ENCODE data around the gene PTCH1. TPM values are rescaled to one million over a fixed set of nuclear protein-coding genes. Genes with fewer than 3 reads are reported as not detected.

PTCH1 gene
- total RNA-seq, 1 donor from 2014 or later: 33.3 TPM

DNA sequence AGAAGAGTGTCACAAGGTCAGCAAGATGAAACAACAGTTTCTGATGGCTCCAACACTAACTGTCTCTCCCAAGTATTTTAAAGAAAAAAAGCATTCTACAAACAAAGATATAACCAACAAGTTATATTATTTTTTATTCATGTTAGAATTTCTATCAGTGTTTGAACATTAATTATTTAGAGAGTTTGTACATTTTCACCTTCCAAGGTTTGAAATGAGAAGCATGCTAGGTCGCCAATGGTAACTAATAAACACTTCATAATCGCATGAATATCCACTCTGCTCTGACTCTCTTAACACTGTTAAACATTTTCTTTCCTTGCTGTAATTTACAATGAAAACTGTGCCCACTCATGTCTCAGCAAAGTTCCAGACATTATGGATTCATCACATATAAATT is 73.5 kb downstream of the PTCH1 start:
- H3K4me1 ChIP-seq: no peaks in the 10 kb centered on the region
- no peak overlapping the region for H3K4me3 ChIP-seq
- H3K27me3 ChIP-seq (ENCODE audit: low read depth): no peaks in the 10 kb centered on the region
- intact Hi-C loops (cut with DNase I): no loop called here
- no peak for DNase-seq
- peaks cover 41% of the 10 kb centered on the region for H3K36me3 ChIP-seq
- TF ChIP-seq, protein P1, sequence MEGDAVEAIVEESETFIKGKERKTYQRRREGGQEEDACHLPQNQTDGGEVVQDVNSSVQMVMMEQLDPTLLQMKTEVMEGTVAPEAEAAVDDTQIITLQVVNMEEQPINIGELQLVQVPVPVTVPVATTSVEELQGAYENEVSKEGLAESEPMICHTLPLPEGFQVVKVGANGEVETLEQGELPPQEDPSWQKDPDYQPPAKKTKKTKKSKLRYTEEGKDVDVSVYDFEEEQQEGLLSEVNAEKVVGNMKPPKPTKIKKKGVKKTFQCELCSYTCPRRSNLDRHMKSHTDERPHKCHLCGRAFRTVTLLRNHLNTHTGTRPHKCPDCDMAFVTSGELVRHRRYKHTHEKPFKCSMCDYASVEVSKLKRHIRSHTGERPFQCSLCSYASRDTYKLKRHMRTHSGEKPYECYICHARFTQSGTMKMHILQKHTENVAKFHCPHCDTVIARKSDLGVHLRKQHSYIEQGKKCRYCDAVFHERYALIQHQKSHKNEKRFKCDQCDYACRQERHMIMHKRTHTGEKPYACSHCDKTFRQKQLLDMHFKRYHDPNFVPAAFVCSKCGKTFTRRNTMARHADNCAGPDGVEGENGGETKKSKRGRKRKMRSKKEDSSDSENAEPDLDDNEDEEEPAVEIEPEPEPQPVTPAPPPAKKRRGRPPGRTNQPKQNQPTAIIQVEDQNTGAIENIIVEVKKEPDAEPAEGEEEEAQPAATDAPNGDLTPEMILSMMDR (IDR thresholded peaks at IDR 0.05): no peak
- no peak overlapping the region for H3K27ac ChIP-seq
- H3K9me3 ChIP-seq: no peaks in the 10 kb centered on the region
- no peak for ATAC-seq

DNA sequence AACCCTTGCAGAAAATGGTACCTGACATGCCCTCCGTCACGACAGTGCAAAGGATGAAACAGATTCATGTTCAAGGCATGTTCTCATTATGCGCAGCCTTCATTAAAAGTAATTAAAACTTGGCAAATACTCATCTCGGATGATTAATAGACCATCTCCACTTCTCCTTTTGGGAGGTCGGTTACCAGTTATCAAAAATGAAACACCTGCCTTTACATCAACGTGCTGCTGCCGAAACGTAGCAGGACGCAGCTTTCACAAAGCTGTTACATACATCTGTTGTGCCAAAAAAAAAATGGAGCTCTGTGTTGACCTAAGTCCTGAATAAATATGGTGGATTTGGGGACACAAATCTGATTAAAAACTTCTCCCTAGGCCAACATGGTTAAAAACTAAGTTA is 75.7 kb downstream of the PTCH1 start:
- Histone ChIP-seq H3K4me1 (no peaks in the 10 kb centered on the region), H3K27me3 (ENCODE audit: low read depth) (no peaks in the 10 kb centered on the region), H3K9me3 (no peaks in the 10 kb centered on the region), H3K36me3 (peaks cover 19% of the 10 kb centered on the region), H3K27ac (no peak overlapping the region), H3K4me3 (no peak overlapping the region)
- TF ChIP-seq, protein P1 (IDR thresholded peaks at IDR 0.05): no peak
- intact Hi-C loops (cut with DNase I): no loop called here
- DNase-seq (no peak), ATAC-seq (no peak)

DNA sequence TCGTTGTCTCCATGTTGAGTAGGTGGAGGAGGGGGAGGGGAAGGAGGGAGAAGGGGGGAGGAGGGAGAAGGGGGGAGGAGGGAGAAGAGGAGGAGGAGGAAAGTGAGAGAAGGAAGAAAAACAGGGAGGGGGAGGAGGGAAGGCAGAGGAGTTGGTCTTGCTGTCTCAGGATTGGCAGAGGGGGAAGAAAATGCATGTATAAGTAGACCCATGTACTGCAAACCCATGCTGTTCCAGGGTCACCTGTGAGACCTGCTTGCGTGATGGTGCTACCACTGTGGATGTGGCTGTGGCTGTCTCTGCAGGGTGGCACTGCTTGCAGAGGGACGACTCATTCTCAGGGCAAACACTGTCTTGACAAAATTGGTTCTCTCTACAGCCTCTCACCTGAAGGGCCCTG is 76.3 kb downstream of the PTCH1 start:
- H3K27me3 ChIP-seq (ENCODE audit: low read depth): no peaks in the 10 kb centered on the region
- intact Hi-C loops (cut with DNase I): no loop called here
- no peaks in the 10 kb centered on the region for H3K9me3 ChIP-seq
- no peaks in the 10 kb centered on the region for H3K4me1 ChIP-seq
- no peak overlapping the region for H3K4me3 ChIP-seq
- ATAC-seq: no peak
- no peak overlapping the region for H3K27ac ChIP-seq
- DNase-seq: no peak
- peaks cover 13% of the 10 kb centered on the region for H3K36me3 ChIP-seq
- TF ChIP-seq, protein P1 (IDR thresholded peaks at IDR 0.05): no peak

DNA sequence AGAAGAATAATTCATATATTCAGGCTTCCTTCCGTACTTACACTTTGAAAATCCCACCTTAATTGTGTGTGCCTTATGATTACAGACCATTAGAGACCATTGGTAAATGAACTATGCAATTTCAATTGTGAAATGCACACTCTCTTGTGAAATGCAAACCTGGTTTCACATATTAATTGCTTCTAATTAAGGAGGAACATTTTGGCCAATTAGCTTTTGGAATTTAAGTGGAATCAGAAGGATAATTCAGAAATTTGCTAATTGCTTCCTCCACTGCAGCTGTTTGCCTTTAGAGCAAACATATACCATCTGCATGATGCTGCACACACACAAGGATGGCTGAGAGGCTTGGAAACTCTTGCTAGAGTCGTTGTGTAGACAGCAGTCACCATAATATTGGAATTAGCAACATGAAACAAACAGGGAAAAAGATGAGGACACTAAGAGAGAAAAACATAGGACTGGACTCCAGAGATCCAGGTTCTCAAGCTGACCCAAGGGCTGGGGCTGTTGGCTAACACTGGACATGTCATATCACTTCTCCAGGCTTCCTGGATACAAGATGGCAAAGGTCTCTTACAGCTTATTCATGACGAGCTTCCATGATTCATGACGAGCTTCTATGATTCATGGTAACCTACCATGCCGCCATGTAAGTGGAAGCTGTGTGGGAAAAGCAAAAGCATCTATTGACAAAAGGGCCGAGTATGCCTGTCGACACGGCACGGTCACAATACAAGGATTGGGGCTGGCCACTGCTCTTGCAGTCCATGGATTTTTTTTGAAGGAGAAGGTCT is 78.0 kb downstream of the PTCH1 start:
- Histone ChIP-seq H3K9me3 (no peaks in the 10 kb centered on the region), H3K27me3 (ENCODE audit: low read depth) (no peaks in the 10 kb centered on the region), H3K36me3 (no peaks in the 10 kb centered on the region), H3K4me1 (no peaks in the 10 kb centered on the region), H3K4me3 (no peak overlapping the region), H3K27ac (no peak overlapping the region)
- intact Hi-C loops (cut with DNase I): no loop called here
- TF ChIP-seq, protein P1 (IDR thresholded peaks at IDR 0.05): no peak
- DNase-seq (no peak), ATAC-seq (no peak)

DNA sequence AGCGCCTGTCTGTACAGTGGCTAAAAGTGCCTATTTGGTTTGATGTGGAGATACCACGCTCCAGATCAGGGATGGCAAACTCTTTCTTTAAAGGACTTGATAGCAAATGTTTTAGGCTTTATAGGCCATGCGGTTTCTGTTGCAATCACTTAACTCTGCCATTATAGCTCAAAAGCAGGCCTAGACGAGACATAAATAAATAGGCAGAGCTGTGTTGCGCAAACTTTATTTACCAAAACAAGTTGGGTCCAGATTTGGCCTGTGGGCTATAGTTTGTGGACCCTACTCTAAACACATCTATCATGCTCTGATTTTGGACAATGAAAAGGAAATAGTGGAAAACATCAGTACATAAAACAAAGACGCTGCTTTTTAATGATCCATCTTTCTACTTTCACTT is 79.2 kb downstream of the PTCH1 start:
- no peaks in the 10 kb centered on the region for H3K36me3 ChIP-seq
- no peak overlapping the region for H3K4me3 ChIP-seq
- no peaks in the 10 kb centered on the region for H3K9me3 ChIP-seq
- no peak for DNase-seq
- TF ChIP-seq, protein P1 (IDR thresholded peaks at IDR 0.05): no peak
- H3K27me3 ChIP-seq (ENCODE audit: low read depth): no peaks in the 10 kb centered on the region
- H3K27ac ChIP-seq: no peak overlapping the region
- intact Hi-C loops (cut with DNase I): no loop called here
- no peak for ATAC-seq
- no peaks in the 10 kb centered on the region for H3K4me1 ChIP-seq
